ENCODE results near the gene TAMALIN.

The TAMALIN gene

DNA sequence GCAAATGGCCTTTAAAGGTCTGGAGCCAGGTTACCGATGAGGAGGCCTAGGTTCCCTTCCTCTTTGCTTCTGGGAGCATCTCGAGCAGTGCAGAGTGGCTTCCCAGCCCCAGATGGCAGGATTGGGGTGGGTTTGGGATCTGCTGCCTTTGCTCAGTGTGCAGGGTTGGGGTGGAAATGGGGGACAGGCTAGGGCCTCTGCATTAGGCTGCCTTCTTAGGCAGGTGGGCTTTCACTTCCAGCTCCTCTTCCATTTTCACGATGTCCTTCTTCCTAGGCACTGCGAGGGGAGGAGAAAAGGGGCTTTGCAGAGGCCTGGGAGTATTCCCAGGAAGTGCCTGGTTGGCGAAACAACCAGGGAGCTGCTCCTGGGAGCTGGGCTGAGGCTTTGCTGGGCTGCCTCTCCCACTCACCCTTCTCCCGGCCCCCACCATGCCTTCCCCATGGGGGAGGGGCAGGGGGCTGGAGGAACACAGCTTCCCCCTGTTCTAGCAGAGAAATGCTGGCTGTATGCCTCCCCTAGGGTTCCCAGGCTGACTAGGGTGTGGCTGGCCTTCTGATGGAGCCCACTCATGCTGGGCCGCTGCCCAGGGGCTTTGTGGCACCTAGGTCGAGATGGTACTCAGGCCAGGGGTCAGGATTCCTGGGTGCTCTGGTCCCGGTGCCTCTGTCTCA, 46.9 kb downstream of the TAMALIN start:
- DNase-seq (ENCODE audit: low read depth in 2 of 2) = peak in 1 of 2 donors; percentile 79
- TF ChIP-seq, protein P1, sequence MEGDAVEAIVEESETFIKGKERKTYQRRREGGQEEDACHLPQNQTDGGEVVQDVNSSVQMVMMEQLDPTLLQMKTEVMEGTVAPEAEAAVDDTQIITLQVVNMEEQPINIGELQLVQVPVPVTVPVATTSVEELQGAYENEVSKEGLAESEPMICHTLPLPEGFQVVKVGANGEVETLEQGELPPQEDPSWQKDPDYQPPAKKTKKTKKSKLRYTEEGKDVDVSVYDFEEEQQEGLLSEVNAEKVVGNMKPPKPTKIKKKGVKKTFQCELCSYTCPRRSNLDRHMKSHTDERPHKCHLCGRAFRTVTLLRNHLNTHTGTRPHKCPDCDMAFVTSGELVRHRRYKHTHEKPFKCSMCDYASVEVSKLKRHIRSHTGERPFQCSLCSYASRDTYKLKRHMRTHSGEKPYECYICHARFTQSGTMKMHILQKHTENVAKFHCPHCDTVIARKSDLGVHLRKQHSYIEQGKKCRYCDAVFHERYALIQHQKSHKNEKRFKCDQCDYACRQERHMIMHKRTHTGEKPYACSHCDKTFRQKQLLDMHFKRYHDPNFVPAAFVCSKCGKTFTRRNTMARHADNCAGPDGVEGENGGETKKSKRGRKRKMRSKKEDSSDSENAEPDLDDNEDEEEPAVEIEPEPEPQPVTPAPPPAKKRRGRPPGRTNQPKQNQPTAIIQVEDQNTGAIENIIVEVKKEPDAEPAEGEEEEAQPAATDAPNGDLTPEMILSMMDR (IDR thresholded peaks at IDR 0.05; ENCODE audit: low read depth, low read length) = no peak
- no peak overlapping the region for H3K4me3 ChIP-seq (replicated peaks in 1 of 2; ENCODE audit: low read depth in 2 of 2, low read length in 2 of 2)

DNA sequence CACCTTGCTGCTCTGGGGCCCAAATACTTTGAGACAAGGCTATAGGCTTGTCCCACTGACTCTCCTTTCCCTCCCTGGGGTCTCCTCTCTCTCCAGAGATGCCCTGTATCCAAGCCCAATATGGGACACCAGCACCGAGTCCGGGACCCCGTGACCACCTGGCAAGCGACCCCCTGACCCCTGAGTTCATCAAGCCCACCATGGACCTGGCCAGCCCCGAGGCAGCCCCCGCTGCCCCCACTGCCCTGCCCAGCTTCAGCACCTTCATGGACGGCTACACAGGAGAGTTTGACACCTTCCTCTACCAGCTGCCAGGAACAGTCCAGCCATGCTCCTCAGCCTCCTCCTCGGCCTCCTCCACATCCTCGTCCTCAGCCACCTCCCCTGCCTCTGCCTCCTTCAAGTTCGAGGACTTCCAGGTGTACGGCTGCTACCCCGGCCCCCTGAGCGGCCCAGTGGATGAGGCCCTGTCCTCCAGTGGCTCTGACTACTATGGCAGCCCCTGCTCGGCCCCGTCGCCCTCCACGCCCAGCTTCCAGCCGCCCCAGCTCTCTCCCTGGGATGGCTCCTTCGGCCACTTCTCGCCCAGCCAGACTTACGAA, 47.6 kb downstream of the TAMALIN start:
- peak in 1 of 2 donors; percentile 77 for DNase-seq (ENCODE audit: low read depth in 2 of 2)
- TF ChIP-seq, protein P1 (IDR thresholded peaks at IDR 0.05; ENCODE audit: low read depth, low read length) = no peak
- no peak overlapping the region for H3K4me3 ChIP-seq (replicated peaks in 1 of 2; ENCODE audit: low read depth in 2 of 2, low read length in 2 of 2)

DNA sequence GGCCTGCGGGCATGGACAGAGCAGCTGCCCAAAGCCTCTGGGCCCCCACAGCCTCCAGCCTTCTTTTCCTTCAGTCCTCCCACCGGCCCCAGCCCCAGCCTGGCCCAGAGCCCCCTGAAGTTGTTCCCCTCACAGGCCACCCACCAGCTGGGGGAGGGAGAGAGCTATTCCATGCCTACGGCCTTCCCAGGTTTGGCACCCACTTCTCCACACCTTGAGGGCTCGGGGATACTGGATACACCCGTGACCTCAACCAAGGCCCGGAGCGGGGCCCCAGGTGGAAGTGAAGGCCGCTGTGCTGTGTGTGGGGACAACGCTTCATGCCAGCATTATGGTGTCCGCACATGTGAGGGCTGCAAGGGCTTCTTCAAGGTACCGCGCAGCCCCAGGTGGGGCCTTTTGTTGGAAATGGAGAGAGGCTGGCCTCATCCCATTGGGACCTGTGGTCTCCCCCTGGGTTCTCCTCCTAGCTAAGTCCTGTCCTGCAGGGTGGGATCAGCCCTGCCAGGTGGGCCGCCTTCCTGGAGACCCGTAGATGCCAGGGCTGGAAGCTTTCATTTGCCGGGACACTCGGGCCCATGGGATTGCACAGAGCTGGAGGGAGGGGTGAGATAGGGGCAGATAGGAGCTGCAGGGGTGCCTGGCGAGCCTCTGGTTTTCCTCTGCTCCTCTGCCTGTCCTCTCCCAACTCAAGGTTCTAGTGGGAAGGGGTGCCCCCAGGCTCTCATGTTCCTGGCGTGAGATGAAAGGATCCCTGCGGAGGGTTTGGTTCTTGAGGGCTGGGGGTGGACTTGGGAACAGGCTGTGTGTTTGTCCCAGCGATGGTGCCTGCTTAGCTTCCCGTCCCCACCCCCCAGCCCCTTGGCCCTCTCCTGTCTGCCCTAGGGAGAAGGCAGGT, 48.3 kb downstream of the TAMALIN start:
- TF ChIP-seq, protein P1 (IDR thresholded peaks at IDR 0.05; ENCODE audit: low read depth, low read length) = no peak
- H3K4me3 ChIP-seq (replicated peaks in 1 of 2; ENCODE audit: low read depth in 2 of 2, low read length in 2 of 2) = no peak overlapping the region
- peak in 1 of 2 donors; percentile 72 for DNase-seq (ENCODE audit: low read depth in 2 of 2)

DNA sequence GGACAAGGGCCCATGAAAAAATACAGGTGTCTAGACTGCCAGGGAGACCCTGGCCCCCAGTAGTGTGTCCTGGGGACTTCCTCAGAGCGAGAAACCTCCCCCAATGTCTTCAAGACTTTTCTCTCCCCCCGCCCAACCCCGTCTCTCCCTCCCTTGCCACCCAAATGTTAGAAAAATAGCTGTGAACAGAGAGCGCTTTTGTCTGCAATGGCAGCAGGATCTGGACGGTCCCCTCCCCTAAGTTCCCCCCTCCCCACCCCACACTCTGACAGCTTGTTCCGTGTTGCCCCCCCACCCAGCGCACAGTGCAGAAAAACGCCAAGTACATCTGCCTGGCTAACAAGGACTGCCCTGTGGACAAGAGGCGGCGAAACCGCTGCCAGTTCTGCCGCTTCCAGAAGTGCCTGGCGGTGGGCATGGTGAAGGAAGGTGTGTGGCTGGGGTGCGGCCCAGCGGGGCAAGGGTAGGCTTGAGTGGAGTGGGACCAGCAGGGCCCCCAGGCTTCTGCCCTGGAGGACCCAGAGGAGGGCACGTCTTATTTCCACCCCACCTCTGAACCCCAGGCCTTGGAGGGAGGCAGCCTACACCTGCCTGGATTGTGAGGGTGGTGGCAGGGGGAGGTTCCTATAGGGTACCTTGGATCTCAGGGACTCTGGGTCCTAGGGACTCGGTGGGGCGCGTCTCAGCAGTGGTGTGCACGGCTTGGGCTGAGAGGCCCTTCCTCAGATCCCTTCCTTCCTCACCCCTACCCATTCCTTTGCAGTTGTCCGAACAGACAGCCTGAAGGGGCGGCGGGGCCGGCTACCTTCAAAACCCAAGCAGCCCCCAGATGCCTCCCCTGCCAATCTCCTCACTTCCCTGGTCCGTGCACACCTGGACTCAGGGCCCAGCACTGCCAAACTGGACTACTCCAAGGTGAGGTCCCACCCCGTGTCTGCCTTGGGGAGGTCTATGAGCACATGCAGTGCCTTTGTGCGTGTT, 49.3 kb downstream of the TAMALIN start:
- TF ChIP-seq, protein P1 (IDR thresholded peaks at IDR 0.05; ENCODE audit: low read depth, low read length) = no peak
- DNase-seq (ENCODE audit: low read depth in 2 of 2) = peak in 1 of 2 donors; percentile 77
- H3K4me3 ChIP-seq (replicated peaks in 1 of 2; ENCODE audit: low read depth in 2 of 2, low read length in 2 of 2) = no peak overlapping the region

DNA sequence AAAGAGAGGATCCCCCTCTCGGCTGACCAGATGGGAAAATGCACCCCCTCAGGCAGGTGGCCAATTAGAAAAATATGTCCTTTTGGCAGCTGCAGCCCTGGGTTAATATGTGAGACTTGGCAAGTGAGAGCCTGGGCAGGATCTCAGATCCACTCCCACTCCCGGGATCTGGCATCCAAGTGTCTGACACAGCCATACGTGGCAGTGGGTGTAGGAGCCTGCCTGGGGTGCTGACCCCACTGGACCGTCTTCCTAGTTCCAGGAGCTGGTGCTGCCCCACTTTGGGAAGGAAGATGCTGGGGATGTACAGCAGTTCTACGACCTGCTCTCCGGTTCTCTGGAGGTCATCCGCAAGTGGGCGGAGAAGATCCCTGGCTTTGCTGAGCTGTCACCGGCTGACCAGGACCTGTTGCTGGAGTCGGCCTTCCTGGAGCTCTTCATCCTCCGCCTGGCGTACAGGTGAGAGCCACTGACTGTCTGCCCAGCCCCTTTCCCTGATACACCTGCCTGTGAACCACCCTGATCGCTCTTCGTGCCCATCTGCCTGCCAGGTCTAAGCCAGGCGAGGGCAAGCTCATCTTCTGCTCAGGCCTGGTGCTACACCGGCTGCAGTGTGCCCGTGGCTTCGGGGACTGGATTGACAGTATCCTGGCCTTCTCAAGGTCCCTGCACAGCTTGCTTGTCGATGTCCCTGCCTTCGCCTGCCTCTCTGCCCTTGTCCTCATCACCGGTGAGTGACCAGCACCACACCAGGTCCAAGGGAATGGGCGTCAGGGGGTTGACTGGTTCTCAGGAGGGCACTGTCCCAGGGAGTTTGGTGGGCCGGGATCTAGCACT, 50.3 kb downstream of the TAMALIN start:
- no peak overlapping the region for H3K4me3 ChIP-seq (replicated peaks in 1 of 2; ENCODE audit: low read depth in 2 of 2, low read length in 2 of 2)
- TF ChIP-seq, protein P1 (IDR thresholded peaks at IDR 0.05; ENCODE audit: low read depth, low read length) = no peak
- DNase-seq (ENCODE audit: low read depth in 2 of 2) = peak in 1 of 2 donors; percentile 75

All from cardiac fibroblast (primary cell).